Stimulated activated naive B cell treated with anti-CD40 and anti-IgM and Interleukin-4, amounts not matched to agents 10 μg/mL and 1 μg/mL and 100 μg/mL, for 72 hours (primary cell): Measurements from ENCODE around the gene ANKRD39.

Experiments used
- ATAC-seq, 2 donors: fragments of 150-1000 bp; cut with Tn5 transposase; replicated peaks; 2 replicates each; pipeline ENCODE4 v1.10.0; 2021; ENCODE audit warnings: moderate library complexity in 1 of 2
- DNase-seq: peaks from one replicate; pipeline ENCODE4 v3.0.0; 2021
- H3K27ac Mint-ChIP-seq: one replicate; pipeline ENCODE4 v1.8.0; 2022; ENCODE audit warnings: mild to moderate bottlenecking, mixed read lengths
- H3K27me3 Mint-ChIP-seq, 2 donors: one replicate each; pipeline ENCODE4 v1.8.0; 2022; ENCODE audit warnings: mixed read lengths in 2 of 2
- H3K36me3 Mint-ChIP-seq, 2 donors: one replicate each; pipeline ENCODE4 v1.8.0; 2022; ENCODE audit warnings: mixed read lengths in 2 of 2, mild to moderate bottlenecking in 1 of 2
- H3K4me1 Mint-ChIP-seq, 2 donors: one replicate each; pipeline ENCODE4 v1.8.0; 2022; ENCODE audit warnings: mixed read lengths in 2 of 2, mild to moderate bottlenecking in 1 of 2
- H3K4me3 Mint-ChIP-seq, 2 donors: one replicate each; pipeline ENCODE4 v1.8.0; 2022; ENCODE audit warnings: mild to moderate bottlenecking in 2 of 2, mixed read lengths in 2 of 2, moderate library complexity in 1 of 2
- H3K9me3 Mint-ChIP-seq, 2 donors: one replicate each; pipeline ENCODE4 v1.8.0; 2022; ENCODE audit warnings: mixed read lengths in 2 of 2, mild to moderate bottlenecking in 1 of 2

Gene ANKRD39

GRCh38 chr2:96824079-96824870, 33.5 kb downstream of the ANKRD39 start:
- Mint-ChIP-seq H3K27ac (peak overlapping the region; percentile 37), H3K27me3 (no peaks in the 10 kb centered on the region), H3K4me1 (peaks cover 21 to 33% of the 10 kb centered on the region in 2 donors), H3K36me3 (peaks cover 26 to 37% of the 10 kb centered on the region in 2 donors), H3K4me3 (no peak overlapping the region), H3K9me3 (no peaks in the 10 kb centered on the region)
- ATAC-seq = no peak
- DNase-seq = no peak

- H3K27ac Mint-ChIP-seq = peak overlapping the region; percentile 31
- no peaks in the 10 kb centered on the region for H3K9me3 Mint-ChIP-seq
- no peak for ATAC-seq
- H3K36me3 Mint-ChIP-seq = peaks cover 28 to 39% of the 10 kb centered on the region in 2 donors
- no peak for DNase-seq
- H3K4me3 Mint-ChIP-seq = no peak overlapping the region
- H3K27me3 Mint-ChIP-seq = no peaks in the 10 kb centered on the region
- peaks cover 32 to 43% of the 10 kb centered on the region in 2 donors for H3K4me1 Mint-ChIP-seq
These were observed 34.6 kb downstream of the ANKRD39 start for GRCh38 chr2:96823198-96823597.

- no peak for ATAC-seq
- Mint-ChIP-seq H3K4me1 (peaks cover 34 to 48% of the 10 kb centered on the region in 2 donors), H3K9me3 (no peaks in the 10 kb centered on the region), H3K27ac (peak overlapping the region; percentile 31), H3K36me3 (peaks cover 30 to 39% of the 10 kb centered on the region in 2 donors), H3K4me3 (no peak overlapping the region), H3K27me3 (no peaks in the 10 kb centered on the region)
- DNase-seq = no peak
These were observed 35.0 kb downstream of the ANKRD39 start for GRCh38 chr2:96822786-96823185.

- ATAC-seq (no peak), DNase-seq (no peak)
- H3K4me1 Mint-ChIP-seq = peaks cover 40 to 55% of the 10 kb centered on the region in 2 donors
- no peak overlapping the region for H3K27ac Mint-ChIP-seq
- no peaks in the 10 kb centered on the region for H3K27me3 Mint-ChIP-seq
- no peak overlapping the region for H3K4me3 Mint-ChIP-seq
- H3K36me3 Mint-ChIP-seq = peaks cover 26 to 39% of the 10 kb centered on the region in 2 donors
- no peaks in the 10 kb centered on the region for H3K9me3 Mint-ChIP-seq
These were observed 36.6 kb downstream of the ANKRD39 start for GRCh38 chr2:96821113-96821675.

GRCh38 chr2:96819876-96820511, 37.8 kb downstream of the ANKRD39 start:
- Mint-ChIP-seq H3K36me3 (peaks cover 24 to 31% of the 10 kb centered on the region in 2 donors), H3K9me3 (no peaks in the 10 kb centered on the region), H3K4me1 (peaks cover 43 to 62% of the 10 kb centered on the region in 2 donors), H3K27ac (peak overlapping the region; percentile 20), H3K27me3 (no peaks in the 10 kb centered on the region), H3K4me3 (no peak overlapping the region)
- DNase-seq = no peak
- no peak for ATAC-seq

- DNase-seq = no peak
- Mint-ChIP-seq H3K36me3 (peaks cover 22 to 28% of the 10 kb centered on the region in 2 donors), H3K4me1 (peaks cover 43 to 64% of the 10 kb centered on the region in 2 donors), H3K27ac (no peak overlapping the region), H3K4me3 (peak overlapping the region in 1 of 2 donors; percentile 81), H3K27me3 (no peaks in the 10 kb centered on the region), H3K9me3 (no peaks in the 10 kb centered on the region)
- ATAC-seq = no peak
These were observed 38.5 kb downstream of the ANKRD39 start for GRCh38 chr2:96819128-96819875.

GRCh38 chr2:96817882-96818281, 39.9 kb downstream of the ANKRD39 start:
- Mint-ChIP-seq H3K9me3 (no peaks in the 10 kb centered on the region), H3K36me3 (peaks cover 22 to 26% of the 10 kb centered on the region in 2 donors), H3K4me3 (peak overlapping the region; percentile 81 to 87), H3K27ac (peak overlapping the region; percentile 39), H3K27me3 (no peaks in the 10 kb centered on the region), H3K4me1 (peaks cover 41 to 63% of the 10 kb centered on the region in 2 donors)
- DNase-seq = no peak
- no peak for ATAC-seq

GRCh38 chr2:96816836-96817702, 40.7 kb downstream of the ANKRD39 start:
- no peak overlapping the region for H3K27ac Mint-ChIP-seq
- DNase-seq = no peak

GRCh38 chr2:96816127-96816835, 41.5 kb downstream of the ANKRD39 start, which contains the start of gene CNNM3:
CNNM3 (plus strand) TSS chr2:96816268; CDS start chr2:96816278, 10 bp downstream.
- H3K27me3 Mint-ChIP-seq = no peaks in the 10 kb centered on the region
- H3K36me3 Mint-ChIP-seq = peaks cover 21 to 32% of the 10 kb centered on the region in 2 donors
- peak within 1 kb of the TSS; percentile 85 to 87 for H3K4me3 Mint-ChIP-seq
- peak within 1 kb of the TSS; percentile 84 for H3K27ac Mint-ChIP-seq
- DNase-seq (peak; percentile 94), ATAC-seq (peak; percentile 94)
- H3K9me3 Mint-ChIP-seq = no peaks in the 10 kb centered on the region
- peaks cover 42 to 51% of the 10 kb centered on the region in 2 donors for H3K4me1 Mint-ChIP-seq

More at GRCh38 chr2:96816836-96817702, 40.7 kb downstream of the ANKRD39 start:
- H3K4me3 Mint-ChIP-seq = peak overlapping the region; percentile 81 to 87
- H3K36me3 Mint-ChIP-seq = peaks cover 22 to 30% of the 10 kb centered on the region in 2 donors
- peaks cover 41 to 55% of the 10 kb centered on the region in 2 donors for H3K4me1 Mint-ChIP-seq
- H3K9me3 Mint-ChIP-seq = no peaks in the 10 kb centered on the region
- ATAC-seq = no peak
- no peaks in the 10 kb centered on the region for H3K27me3 Mint-ChIP-seq

- H3K36me3 Mint-ChIP-seq = peaks cover 18 to 36% of the 10 kb centered on the region in 2 donors
- H3K4me3 Mint-ChIP-seq = peak overlapping the region; percentile 85 to 87
- H3K4me1 Mint-ChIP-seq = peaks cover 36 to 43% of the 10 kb centered on the region in 2 donors
- no peaks in the 10 kb centered on the region for H3K27me3 Mint-ChIP-seq
- DNase-seq (no peak), ATAC-seq (peak; percentile 2 to 18)
- no peaks in the 10 kb centered on the region for H3K9me3 Mint-ChIP-seq
- H3K27ac Mint-ChIP-seq = peak overlapping the region; percentile 84
These were observed 42.3 kb downstream of the ANKRD39 start for GRCh38 chr2:96815326-96816126.

- Mint-ChIP-seq H3K4me1 (peaks cover 18 to 25% of the 10 kb centered on the region in 2 donors), H3K4me3 (no peak overlapping the region), H3K9me3 (no peaks in the 10 kb centered on the region), H3K27me3 (no peaks in the 10 kb centered on the region), H3K36me3 (peaks cover 15 to 29% of the 10 kb centered on the region in 2 donors), H3K27ac (no peak overlapping the region)
- no peak for ATAC-seq
- DNase-seq = no peak
These were observed 44.2 kb downstream of the ANKRD39 start for GRCh38 chr2:96813656-96814055.

- H3K4me3 Mint-ChIP-seq = no peak overlapping the region
- H3K9me3 Mint-ChIP-seq = no peaks in the 10 kb centered on the region
- DNase-seq (no peak), ATAC-seq (no peak)
- peaks cover 8 to 28% of the 10 kb centered on the region in 2 donors for H3K36me3 Mint-ChIP-seq
- H3K4me1 Mint-ChIP-seq = peaks cover 8 to 15% of the 10 kb centered on the region in 2 donors
- no peaks in the 10 kb centered on the region for H3K27me3 Mint-ChIP-seq
- no peak overlapping the region for H3K27ac Mint-ChIP-seq
These were observed 45.9 kb downstream of the ANKRD39 start for GRCh38 chr2:96811917-96812316.
